H1 (cell line): ENCODE measurements around the gene CXCL17. TPM values are rescaled to one million over a fixed set of nuclear protein-coding genes. Genes with fewer than 3 reads are reported as not detected.

ENCODE experiments used
- CTCF ChIA-PET: fragments of 300-600 bp; sonication (Branson Sonifier 250); formaldehyde crosslinking; loops from one replicate; lab custom pipeline; 2021; ENCODE audit not compliant: partially characterized antibody; lab: Charles Lee
- POLR2A ChIA-PET: fragments of 300-600 bp; sonication (Branson Sonifier 250); formaldehyde crosslinking; loops from one replicate; lab custom pipeline; 2021; ENCODE audit warnings: inconsistent platforms; ENCODE audit not compliant: partially characterized antibody; lab: Charles Lee
- DNase-seq, 2 experiments: peaks; one replicate each; pipeline versions ENCODE4 v3.0.0 to v3.0.0-alpha.2; 2010 to 2022; ENCODE audit warnings: low spot score in 2 of 2, low read depth in 1 of 2, mixed read lengths in 1 of 2
- FAIRE-seq: peaks from 2 replicates; lab custom pipeline; 2011; peaks lifted over from hg19 to GRCh38; lab: Jason Lieb, UNC
- H2AFZ ChIP-seq: 2 replicates; pipeline ENCODE4 v1.8.1; 2012; ENCODE audit warnings: low read length, inconsistent platforms
- H2AK5ac ChIP-seq: 2 replicates; pipeline ENCODE4 v1.6.1; 2013; ENCODE audit warnings: low read depth, low read length
- H2BK120ac ChIP-seq: replicated peaks from 2 replicates; pipeline ENCODE3; 2013; ENCODE audit warnings: low read depth, low read length, inconsistent platforms
- H2BK12ac ChIP-seq: 2 replicates; pipeline ENCODE4 v1.6.1; 2013; ENCODE audit warnings: low read depth, low read length
- H2BK15ac ChIP-seq: 2 replicates; pipeline ENCODE4 v1.6.1; 2013; ENCODE audit warnings: low read length
- H2BK20ac ChIP-seq: 2 replicates; pipeline ENCODE4 v1.6.1; 2013; ENCODE audit warnings: low read length
- H2BK5ac ChIP-seq: 2 replicates; pipeline ENCODE4 v1.6.1; 2013; ENCODE audit warnings: low read depth, low read length
- H3K14ac ChIP-seq: 2 replicates; pipeline ENCODE4 v1.6.1; 2013; ENCODE audit warnings: inconsistent platforms; ENCODE audit not compliant: insufficient read length
- H3K18ac ChIP-seq: 2 replicates; pipeline ENCODE4 v1.6.1; 2013; ENCODE audit warnings: low read length; ENCODE audit errors: extremely low read depth
- H3K23ac ChIP-seq: 2 replicates; pipeline ENCODE4 v1.6.1; 2013; ENCODE audit warnings: inconsistent platforms; ENCODE audit not compliant: insufficient read length
- H3K23me2 ChIP-seq: 2 replicates; pipeline ENCODE4 v1.6.1; 2013; ENCODE audit warnings: low read depth, low read length
- H3K27ac ChIP-seq: 2 replicates; pipeline ENCODE4 v1.6.1; 2011; ENCODE audit warnings: low read depth, low read length, inconsistent platforms
- H3K27me3 ChIP-seq, 4 experiments: replicated peaks in 1 of 4; 1 replicate in 1 of 4; 2 replicates in 3 of 4; pipeline versions ENCODE4 v1.6.1 to v1.8.1; 2011 to 2013; ENCODE audit warnings: low read length in 3 of 4, mild to moderate bottlenecking in 3 of 4, inconsistent platforms in 2 of 4, mixed read lengths in 2 of 4, moderate library complexity in 1 of 4; ENCODE audit not compliant: control insufficient read depth in 3 of 4, insufficient read depth in 3 of 4; ENCODE audit errors: extremely low read depth in 1 of 4
- H3K36me3 ChIP-seq, 4 experiments: 2 replicates each; pipeline versions ENCODE4 v1.6.1 to v1.8.1; 2011 to 2013; ENCODE audit warnings: mild to moderate bottlenecking in 4 of 4, low read length in 3 of 4, moderate library complexity in 2 of 4, control low read depth in 1 of 4, inconsistent platforms in 1 of 4; ENCODE audit not compliant: insufficient read depth in 4 of 4, control insufficient read depth in 2 of 4
- H3K4ac ChIP-seq: replicated peaks from 2 replicates; pipeline ENCODE3; 2013; ENCODE audit warnings: low read length, low read depth, mixed read lengths, inconsistent platforms; ENCODE audit not compliant: insufficient read length
- H3K4me1 ChIP-seq, 4 experiments: replicated peaks in 1 of 4; 1 replicate in 1 of 4; 2 replicates in 3 of 4; pipeline versions ENCODE4 v1.6.1 to v1.8.1; 2011 to 2013; ENCODE audit warnings: low read length in 3 of 4, inconsistent platforms in 2 of 4, mixed read lengths in 1 of 4; ENCODE audit not compliant: insufficient read depth in 4 of 4, control insufficient read depth in 3 of 4
- H3K4me2 ChIP-seq, 2 experiments: 2 replicates each; pipeline versions ENCODE4 v1.6.1 to v1.8.1; 2011 to 2013; ENCODE audit warnings: low read depth in 2 of 2, low read length in 2 of 2, control low read depth in 1 of 2, inconsistent platforms in 1 of 2, mild to moderate bottlenecking in 1 of 2; ENCODE audit not compliant: insufficient read depth in 1 of 2
- H3K4me3 ChIP-seq, 4 experiments: fragments of 200-600, 300-600 bp in 1 of 4; sonication (generic), shearing (Covaris generic), sonication (Bioruptor Twin) in 1 of 4; 2 replicates each; pipeline versions ENCODE4 v1.5.1 to v1.8.1; 2011 to 2016; ENCODE audit warnings: low read length in 4 of 4, low read depth in 3 of 4, control low read depth in 2 of 4, inconsistent platforms in 2 of 4, mild to moderate bottlenecking in 2 of 4, mixed read lengths in 1 of 4, moderate library complexity in 1 of 4; ENCODE audit not compliant: insufficient read depth in 2 of 4; ENCODE audit errors: extremely low read depth in 1 of 4
- H3K56ac ChIP-seq: replicated peaks from 2 replicates; pipeline ENCODE3; 2013; ENCODE audit warnings: low read depth, mild to moderate bottlenecking, mixed read lengths, low read length, inconsistent platforms; ENCODE audit not compliant: insufficient read length
- H3K79me1 ChIP-seq: 2 replicates; pipeline ENCODE4 v1.6.1; 2013; ENCODE audit warnings: low read depth, low read length, control low read depth
- H3K79me2 ChIP-seq, 2 experiments: 2 replicates each; pipeline versions ENCODE4 v1.6.1 to v1.8.1; 2012 to 2013; ENCODE audit warnings: low read length in 2 of 2, mild to moderate bottlenecking in 2 of 2, inconsistent platforms in 1 of 2; ENCODE audit not compliant: insufficient read depth in 2 of 2, control insufficient read depth in 1 of 2
- H3K9ac ChIP-seq, 4 experiments: replicated peaks in 1 of 4; 1 replicate in 1 of 4; 2 replicates in 3 of 4; pipeline versions ENCODE4 v1.6.1 to v1.8.1; 2011 to 2013; ENCODE audit warnings: low read depth in 3 of 4, low read length in 3 of 4, control low read depth in 2 of 4, mild to moderate bottlenecking in 2 of 4, moderate library complexity in 2 of 4, inconsistent platforms in 1 of 4; ENCODE audit errors: extremely low read depth in 1 of 4
- H3K9me3 ChIP-seq, 2 experiments: 2 replicates each; pipeline versions ENCODE4 v1.6.1 to v1.8.1; 2012 to 2013; ENCODE audit warnings: mild to moderate bottlenecking in 2 of 2, moderate library complexity in 2 of 2, control low read depth in 1 of 2, inconsistent platforms in 1 of 2, low read depth in 1 of 2, low read length in 1 of 2, mixed read lengths in 1 of 2; ENCODE audit not compliant: insufficient read depth in 2 of 2
- H4K20me1 ChIP-seq, 2 experiments: replicated peaks in 1 of 2; 2 replicates each; pipeline versions ENCODE3 to v1.8.1; 2011 to 2013; ENCODE audit warnings: inconsistent platforms in 2 of 2, low read length in 2 of 2, mild to moderate bottlenecking in 1 of 2; ENCODE audit not compliant: insufficient read depth in 2 of 2, control insufficient read depth in 1 of 2
- H4K5ac ChIP-seq: 2 replicates; pipeline ENCODE4 v1.6.1; 2013; ENCODE audit warnings: low read length, low read depth, mixed read lengths, inconsistent platforms; ENCODE audit not compliant: insufficient read length
- H4K8ac ChIP-seq: 2 replicates; pipeline ENCODE4 v1.8.0; 2013; ENCODE audit warnings: mild to moderate bottlenecking, moderate library complexity, low read length, inconsistent platforms; ENCODE audit not compliant: insufficient read depth; ENCODE audit errors: extremely low read depth
- H4K91ac ChIP-seq: replicated peaks from 2 replicates; pipeline ENCODE3; 2013; ENCODE audit warnings: low read length, mixed read lengths, inconsistent platforms; ENCODE audit not compliant: insufficient read length
- BCL11A ChIP-seq, 2 experiments: IDR thresholded peaks; one replicate each; pipeline ENCODE4 v1.6.1; 2011; ENCODE audit warnings: low read depth in 2 of 2, low read length in 2 of 2, mild to moderate bottlenecking in 2 of 2
- MAFK ChIP-seq: IDR thresholded peaks from 2 replicates; pipeline ENCODE4 v1.6.1; 2012; ENCODE audit warnings: low read depth, mild to moderate bottlenecking, improper control_type of control experiment, low read length
- NRF1 ChIP-seq: IDR thresholded peaks from 2 replicates; pipeline ENCODE4 v1.6.1; 2011; ENCODE audit warnings: mild to moderate bottlenecking, low read depth, low read length, improper control_type of control experiment
- POU5F1 ChIP-seq: IDR thresholded peaks from 2 replicates; pipeline ENCODE4 v1.6.1; 2011; ENCODE audit warnings: low read depth, mild to moderate bottlenecking, low read length, moderate library complexity
- RFX5 ChIP-seq: IDR thresholded peaks from 2 replicates; pipeline ENCODE4 v1.6.1; 2011; ENCODE audit warnings: low read depth, low read length, improper control_type of control experiment, borderline replicate concordance
- SP2 ChIP-seq: IDR thresholded peaks from 2 replicates; pipeline ENCODE4 v1.6.1; 2012; ENCODE audit warnings: mild to moderate bottlenecking, low read length, inconsistent platforms
- TAF7 ChIP-seq: optimal IDR thresholded peaks from 2 replicates; pipeline ENCODE3; 2011; ENCODE audit warnings: low read depth, mild to moderate bottlenecking, inconsistent platforms, low read length, moderate library complexity, borderline replicate concordance
- WGBS, 2 experiments: shearing (Covaris generic) in 1 of 2; methylation state at CpG; one replicate each; pipeline versions ENCODE4 v1.1.6 to v1.1.7; 2013 to 2015; ENCODE audit warnings: low lambda C conversion rate in 2 of 2, mixed read lengths in 2 of 2, inconsistent platforms in 1 of 2, low coverage in 1 of 2, missing lambda C conversion rate in 1 of 2; ENCODE audit not compliant: insufficient replicate concordance in 2 of 2, insufficient coverage in 1 of 2, insufficient read length in 1 of 2; ENCODE audit errors: extremely low coverage in 1 of 2, missing lambda C conversion rate in 1 of 2; 5-methylcytosine and 5-hydroxymethylcytosine counted together
- polyA plus RNA-seq, 7 experiments: library from polyadenylated mRNA; depleted of rRNA in 3 of 7; stranded (reverse) in 5 of 7; unstranded in 2 of 7; fragments of >200 nt in 5 of 7; fragments of 200-250 nt in 2 of 7; gene quantifications; 1 replicate in 5 of 7; 2 replicates in 1 of 7; 4 replicates in 1 of 7; pipeline versions ENCODE4 v1.2.1 to v1.2.3, GENCODE V29; 2011 to 2013; ENCODE audit warnings: missing spikeins in 2 of 7, mixed read lengths in 2 of 7
- total RNA-seq: library from RNA; stranded (reverse); fragmentation: NEBNext Ultra II Directional; extraction: Animal tissue kit (Norgen Biotek cat#: 25700); gene quantifications from 2 replicates; pipeline ENCODE4 v1.2.1, GENCODE V29; 2021

CXCL17 gene
- total and polyA plus RNA-seq, 2 of the 8 experiments (the other 6 are each of a cell fraction or from before 2014, with no cell fraction given): not detected

DNA sequence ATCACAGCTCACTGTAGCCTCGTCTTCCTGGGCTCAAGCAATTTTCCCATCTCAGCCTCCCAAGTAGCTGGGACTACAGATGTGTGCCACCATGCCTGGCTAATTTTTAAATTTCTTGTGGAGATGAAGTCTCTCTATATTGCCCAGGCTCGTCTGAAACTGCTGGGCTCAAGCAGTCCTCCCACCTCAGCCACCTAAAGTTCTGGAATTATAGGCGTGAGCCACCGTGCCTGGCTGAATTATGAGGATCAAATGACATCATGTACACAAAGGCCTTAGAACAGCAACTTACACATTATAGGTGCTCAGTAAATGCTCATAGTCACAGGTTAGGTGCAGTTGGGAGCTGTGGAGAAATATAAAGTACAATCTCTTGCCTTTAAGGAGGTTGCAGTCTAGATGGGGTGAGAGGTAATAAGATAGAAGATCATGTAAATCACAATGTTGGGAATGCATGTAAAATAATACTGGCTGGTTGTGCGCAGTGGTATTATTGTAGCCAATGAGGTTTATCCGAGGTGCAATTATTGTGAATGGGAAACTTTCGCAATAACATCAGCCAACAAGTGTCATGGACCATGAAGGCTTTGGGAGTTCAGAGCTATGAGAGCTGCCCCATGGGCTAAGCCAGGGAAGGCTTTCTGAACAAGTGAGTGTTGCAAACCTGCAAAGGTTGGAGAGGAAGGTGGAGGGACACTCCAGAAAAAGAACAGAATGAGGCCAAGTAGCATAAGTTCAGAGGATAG lies 29.8 kb upstream of the CXCL17 start:
- no peaks in the 10 kb centered on the region for H3K27me3 ChIP-seq
- no peak for DNase-seq
- no peaks in the 10 kb centered on the region for H4K20me1 ChIP-seq
- peak; percentile 63 for FAIRE-seq
- H3K79me1 ChIP-seq: no peaks in the 10 kb centered on the region
- H3K23ac ChIP-seq: no peak overlapping the region
- H3K4me3 ChIP-seq: no peak overlapping the region; a peak in 1 of 8 replicates
- H2AFZ ChIP-seq: no peak overlapping the region
- H4K91ac ChIP-seq: peak overlapping the region; percentile 86
- H4K5ac ChIP-seq: peak overlapping the region; percentile 46
- TF ChIP-seq RFX5 (no peak), NRF1 (no peak), SP2 (no peak), BCL11A (IDR thresholded peaks at IDR 0.05; ENCODE audit: low read depth in 2 of 2, low read length in 2 of 2) (no peak), TAF7 (no peak), MAFK (no peak), POU5F1 (no peak)
- CTCF ChIA-PET: interaction anchor here (0.6 to 5.1 kb wide), 12 partner anchors 10 to 69 kb away, joined by 3 to 30 read pairs (median 6); partner anchors contain the start of gene CEACAM1
- H2BK20ac ChIP-seq: peak overlapping the region; percentile 100
- H3K9me3 ChIP-seq: no peaks in the 10 kb centered on the region
- H3K56ac ChIP-seq: peak overlapping the region; percentile 5
- no peaks in the 10 kb centered on the region for H3K36me3 ChIP-seq
- H2BK120ac ChIP-seq: peak overlapping the region; percentile 99
- peak overlapping the region; percentile 99 for H3K4ac ChIP-seq
- peak overlapping the region; percentile 97 for H2AK5ac ChIP-seq
- H3K14ac ChIP-seq: peak overlapping the region; percentile 21
- POLR2A ChIA-PET: interaction anchor here (0.5 to 1.9 kb wide), 6 partner anchors 12 to 49 kb away, joined by 3 to 5 read pairs (median 4); no protein-coding TSS in a partner anchor
- no peaks in the 10 kb centered on the region for H3K23me2 ChIP-seq
- H2BK15ac ChIP-seq: 0 out of 2 replicates have a peak overlapping the region, but pooled peaks have one; percentile 1
- no peak overlapping the region; the same call in 1 of the 2 replicates for H4K8ac ChIP-seq
- 0 out of 4 replicates have a peak overlapping the region, but pooled peaks of 1 of the 2 experiments have one; percentile 25 for H3K4me2 ChIP-seq
- peak overlapping the region; percentile 93 for H3K18ac ChIP-seq
- H2BK12ac ChIP-seq: peak overlapping the region; percentile 99
- H3K79me2 ChIP-seq: no peaks in the 10 kb centered on the region
- peaks cover 14 to 40% (median 34%) of the 10 kb centered on the region in 4 experiments for H3K4me1 ChIP-seq
- 84% methylated on average over 7 of the region's 7 CpGs; no CpG with 5 or more reads in 1 of the 2 experiments for WGBS, 2 experiments
- H2BK5ac ChIP-seq: peak overlapping the region; percentile 99
- H3K27ac ChIP-seq: no peak overlapping the region
- H3K9ac ChIP-seq: no peak overlapping the region
